ENCODE measurements around the gene TEAD3.

GRCh38 chr6:35505999-35506412 is 9.1 kb upstream of the TEAD3 start:
- TF ChIP-seq EZH2 (IDR thresholded peaks at IDR 0.05) (no peak), POLR2AphosphoS5 (IDR thresholded peaks at IDR 0.05; ENCODE audit: borderline replicate concordance, low read depth, low read length) (no peak), FOXP2 (optimal IDR thresholded peaks at IDR 0.05; ENCODE audit: control extremely low read depth, extremely low read length, insufficient read depth) (no peak)
